ENCODE data around the gene FREM2. TPM values are rescaled to one million over a fixed set of nuclear protein-coding genes. Genes with fewer than 3 reads are reported as not detected.

Gene FREM2
- total RNA-seq, 2 donors from 2014 or later: 12.5 to 17.9 TPM

GRCh38 chr13:38895075-38895474 is 208.2 kb downstream of the FREM2 start:
- intact Hi-C loops (cut with DNase I): no loop called here
- ATAC-seq (no peak), DNase-seq (no peak)
- Histone ChIP-seq H3K27me3 (no peaks in the 10 kb centered on the region), H3K4me3 (no peak overlapping the region), H3K36me3 (replicated peaks in 1 of 2; ENCODE audit: insufficient read depth in 1 of 2, low read depth in 2 of 2) (no peaks in the 10 kb centered on the region), H3K9me3 (no peaks in the 10 kb centered on the region), H3K4me1 (no peaks in the 10 kb centered on the region), H3K27ac (no peak overlapping the region)
- TF ChIP-seq POLR2A (IDR thresholded peaks at IDR 0.05): no peak
- no peak for TF ChIP-seq CTCF (IDR thresholded peaks at IDR 0.05)
- 89 to 93% methylated on average over 1 of the region's 1 CpG for WGBS, 2 donors

DNA sequence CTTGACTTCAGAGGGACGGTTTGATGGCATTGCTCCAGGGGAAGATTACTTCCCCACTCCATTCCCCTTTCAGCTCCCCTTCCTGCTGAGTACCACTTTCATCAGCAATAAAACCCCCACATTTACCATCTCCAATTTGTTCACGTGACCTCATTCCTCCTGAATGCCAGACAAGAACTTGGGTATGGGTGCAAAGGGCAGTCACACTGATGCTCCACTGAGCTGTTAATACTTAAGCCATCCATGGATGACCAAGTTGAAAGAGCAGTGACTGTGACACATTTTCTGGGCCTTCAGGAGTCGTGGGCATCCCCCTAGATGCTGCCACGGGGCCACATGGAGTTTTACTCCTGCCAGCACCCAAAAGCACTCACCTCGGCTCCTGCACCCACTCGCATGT is 210.6 kb downstream of the FREM2 start:
- intact Hi-C loops (cut with DNase I): no loop called here
- WGBS, 2 donors: 80 to 84% methylated on average over 6 of the region's 6 CpGs

GRCh38 chr13:38898481-38898880 is 211.6 kb downstream of the FREM2 start:
- no peaks in the 10 kb centered on the region for H3K27me3 ChIP-seq
- WGBS, 2 donors: 60 to 89% methylated on average over 2 of the region's 2 CpGs
- H3K36me3 ChIP-seq (replicated peaks in 1 of 2; ENCODE audit: insufficient read depth in 1 of 2, low read depth in 2 of 2): no peaks in the 10 kb centered on the region
- H3K4me1 ChIP-seq: peaks cover 5% of the 10 kb centered on the region
- no peaks in the 10 kb centered on the region for H3K9me3 ChIP-seq
- no peak overlapping the region for H3K27ac ChIP-seq
- intact Hi-C loops (cut with DNase I): no loop called here
- H3K4me3 ChIP-seq: no peak overlapping the region
- TF ChIP-seq CTCF (IDR thresholded peaks at IDR 0.05) (no peak), POLR2A (IDR thresholded peaks at IDR 0.05) (no peak)
- ATAC-seq (no peak), DNase-seq (no peak)

More for the DNA sequence above, 210.6 kb downstream of the FREM2 start:
- Histone ChIP-seq H3K27me3 (no peaks in the 10 kb centered on the region), H3K4me1 (peaks cover 5% of the 10 kb centered on the region), H3K4me3 (no peak overlapping the region), H3K27ac (no peak overlapping the region), H3K9me3 (no peaks in the 10 kb centered on the region), H3K36me3 (replicated peaks in 1 of 2; ENCODE audit: insufficient read depth in 1 of 2, low read depth in 2 of 2) (no peaks in the 10 kb centered on the region)
- TF ChIP-seq CTCF (IDR thresholded peaks at IDR 0.05) (no peak), POLR2A (IDR thresholded peaks at IDR 0.05) (no peak)
- no peak for DNase-seq
- no peak for ATAC-seq

DNA sequence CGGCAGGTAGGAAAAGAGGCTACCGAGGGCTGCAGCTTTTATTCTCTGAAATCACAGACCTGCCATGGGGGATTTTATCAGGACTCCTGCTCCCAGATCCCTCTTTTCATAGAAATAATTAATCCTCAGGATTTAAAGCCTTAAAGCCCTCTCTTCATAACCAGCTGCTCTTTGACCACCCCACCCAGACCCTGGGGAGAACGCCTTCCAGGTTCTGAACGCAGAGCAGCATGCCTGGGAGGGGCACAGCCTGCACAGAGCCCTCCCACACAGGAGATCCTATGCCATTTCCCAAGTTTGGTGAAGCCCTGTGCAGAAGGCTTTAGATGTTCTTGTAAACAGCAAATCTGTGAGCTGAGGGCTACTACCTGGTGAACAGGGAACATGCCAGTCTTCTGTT is 212.7 kb downstream of the FREM2 start:
- Histone ChIP-seq H3K27ac (no peak overlapping the region), H3K27me3 (no peaks in the 10 kb centered on the region), H3K9me3 (no peaks in the 10 kb centered on the region), H3K36me3 (replicated peaks in 1 of 2; ENCODE audit: insufficient read depth in 1 of 2, low read depth in 2 of 2) (no peaks in the 10 kb centered on the region), H3K4me1 (peaks cover 5% of the 10 kb centered on the region), H3K4me3 (no peak overlapping the region)
- 78% methylated on average over 4 of the region's 4 CpGs for WGBS, 2 donors
- DNase-seq (no peak), ATAC-seq (no peak)
- TF ChIP-seq CTCF (IDR thresholded peaks at IDR 0.05): no peak
- TF ChIP-seq POLR2A (IDR thresholded peaks at IDR 0.05): no peak
- intact Hi-C loops (cut with DNase I): no loop called here

- ATAC-seq (no peak), DNase-seq (no peak)
- Histone ChIP-seq H3K4me1 (peaks cover 5% of the 10 kb centered on the region), H3K27me3 (no peaks in the 10 kb centered on the region), H3K4me3 (no peak overlapping the region), H3K9me3 (no peaks in the 10 kb centered on the region), H3K36me3 (replicated peaks in 1 of 2; ENCODE audit: insufficient read depth in 1 of 2, low read depth in 2 of 2) (no peaks in the 10 kb centered on the region), H3K27ac (no peak overlapping the region)
- TF ChIP-seq CTCF (IDR thresholded peaks at IDR 0.05) (no peak), POLR2A (IDR thresholded peaks at IDR 0.05) (no peak)
- intact Hi-C loops (cut with DNase I): no loop called here
- WGBS, 2 donors: 81 to 90% methylated on average over 3 of the region's 3 CpGs
Observed at GRCh38 chr13:38900188-38900587, 213.3 kb downstream of the FREM2 start.

All from body of pancreas (tissue), 4 donors.